Measurements from ENCODE around the gene LETM1.

Gene LETM1

GRCh38 chr4:1831331-1831730, 24.6 kb downstream of the LETM1 start:
- no peaks in the 10 kb centered on the region for H3K27me3 ChIP-seq (ENCODE audit: control insufficient read depth, insufficient read depth, low read length)
- H3K4me3 ChIP-seq (ENCODE audit: low read length): no peak overlapping the region
- H3K36me3 ChIP-seq (ENCODE audit: control insufficient read depth, insufficient read depth, low read length): peaks cover 13% of the 10 kb centered on the region
- H3K4me1 ChIP-seq (ENCODE audit: control insufficient read depth, insufficient read depth, low read length): no peaks in the 10 kb centered on the region
- H3K9ac ChIP-seq (ENCODE audit: low read length): no peak overlapping the region
- H3K9me3 ChIP-seq (ENCODE audit: control insufficient read depth, low read length): no peaks in the 10 kb centered on the region

- H3K36me3 ChIP-seq (ENCODE audit: control insufficient read depth, insufficient read depth, low read length): peaks cover 11% of the 10 kb centered on the region
- H3K4me1 ChIP-seq (ENCODE audit: control insufficient read depth, insufficient read depth, low read length): no peaks in the 10 kb centered on the region
- H3K27me3 ChIP-seq (ENCODE audit: control insufficient read depth, insufficient read depth, low read length): no peaks in the 10 kb centered on the region
- no peaks in the 10 kb centered on the region for H3K9me3 ChIP-seq (ENCODE audit: control insufficient read depth, low read length)
- H3K4me3 ChIP-seq (ENCODE audit: low read length): no peak overlapping the region
- no peak overlapping the region for H3K9ac ChIP-seq (ENCODE audit: low read length)
Observed at GRCh38 chr4:1830642-1831228, 25.2 kb downstream of the LETM1 start.

- Histone ChIP-seq H3K9ac (ENCODE audit: low read length) (no peak overlapping the region), H3K36me3 (ENCODE audit: control insufficient read depth, insufficient read depth, low read length) (peaks cover 11% of the 10 kb centered on the region), H3K9me3 (ENCODE audit: control insufficient read depth, low read length) (no peaks in the 10 kb centered on the region), H3K27me3 (ENCODE audit: control insufficient read depth, insufficient read depth, low read length) (no peaks in the 10 kb centered on the region), H3K4me3 (ENCODE audit: low read length) (no peak overlapping the region), H3K4me1 (ENCODE audit: control insufficient read depth, insufficient read depth, low read length) (no peaks in the 10 kb centered on the region)
Observed at GRCh38 chr4:1830234-1830633, 25.7 kb downstream of the LETM1 start.

GRCh38 chr4:1826531-1827350, 29.2 kb downstream of the LETM1 start:
- Histone ChIP-seq H3K9me3 (ENCODE audit: control insufficient read depth, low read length) (no peaks in the 10 kb centered on the region), H3K9ac (ENCODE audit: low read length) (no peak overlapping the region), H3K4me3 (ENCODE audit: low read length) (no peak overlapping the region), H3K27me3 (ENCODE audit: control insufficient read depth, insufficient read depth, low read length) (no peaks in the 10 kb centered on the region), H3K4me1 (ENCODE audit: control insufficient read depth, insufficient read depth, low read length) (no peaks in the 10 kb centered on the region), H3K36me3 (ENCODE audit: control insufficient read depth, insufficient read depth, low read length) (peaks cover 12% of the 10 kb centered on the region)

DNA sequence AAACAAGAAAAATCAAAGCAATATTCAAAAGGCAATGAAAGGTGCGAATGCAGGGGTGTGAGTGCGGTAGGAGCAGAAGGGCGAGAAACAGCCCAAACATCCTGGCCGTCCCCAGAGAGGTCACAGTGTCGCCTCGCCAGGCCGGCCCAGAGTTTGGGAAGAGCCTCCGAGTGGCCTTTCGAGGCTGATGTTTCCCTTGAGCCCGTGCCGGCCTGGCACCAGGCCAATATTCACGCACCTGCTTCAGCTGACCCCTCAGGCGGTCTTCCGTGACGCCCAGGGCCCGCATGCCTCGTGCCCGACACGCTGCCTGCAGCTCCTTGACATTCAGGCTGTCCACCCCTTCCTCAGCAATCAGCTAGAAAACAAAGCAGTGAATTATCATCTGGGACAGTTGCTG, 30.6 kb downstream of the LETM1 start:
- Histone ChIP-seq H3K9me3 (ENCODE audit: control insufficient read depth, low read length) (no peaks in the 10 kb centered on the region), H3K36me3 (ENCODE audit: control insufficient read depth, insufficient read depth, low read length) (peaks cover 15% of the 10 kb centered on the region), H3K9ac (ENCODE audit: low read length) (no peak overlapping the region), H3K4me3 (ENCODE audit: low read length) (no peak overlapping the region), H3K27me3 (ENCODE audit: control insufficient read depth, insufficient read depth, low read length) (no peaks in the 10 kb centered on the region), H3K4me1 (ENCODE audit: control insufficient read depth, insufficient read depth, low read length) (no peaks in the 10 kb centered on the region)

GRCh38 chr4:1824746-1825145, 31.2 kb downstream of the LETM1 start:
- H3K27me3 ChIP-seq (ENCODE audit: control insufficient read depth, insufficient read depth, low read length): no peaks in the 10 kb centered on the region
- no peak overlapping the region for H3K4me3 ChIP-seq (ENCODE audit: low read length)
- H3K9ac ChIP-seq (ENCODE audit: low read length): no peak overlapping the region
- H3K36me3 ChIP-seq (ENCODE audit: control insufficient read depth, insufficient read depth, low read length): peaks cover 15% of the 10 kb centered on the region
- H3K4me1 ChIP-seq (ENCODE audit: control insufficient read depth, insufficient read depth, low read length): no peaks in the 10 kb centered on the region
- no peaks in the 10 kb centered on the region for H3K9me3 ChIP-seq (ENCODE audit: control insufficient read depth, low read length)

DNA sequence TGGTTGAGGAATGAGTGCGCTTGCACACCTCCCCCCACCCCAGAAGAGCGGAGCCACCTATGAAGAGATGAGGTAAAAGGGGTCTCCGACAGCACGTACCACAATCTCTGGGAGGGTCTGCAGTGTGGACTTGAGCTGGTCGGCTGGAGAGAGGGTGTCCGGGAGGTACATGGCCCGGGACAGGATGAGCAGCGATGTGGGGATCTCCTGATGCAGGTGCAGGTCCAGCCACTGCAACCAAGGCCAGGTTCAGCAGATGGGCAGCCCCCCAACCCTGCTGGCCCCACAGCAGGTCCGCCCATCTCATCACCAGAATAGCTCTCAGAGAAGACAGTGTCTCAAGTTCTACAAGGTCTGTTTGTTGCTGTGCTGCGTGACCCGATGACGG, 32.4 kb downstream of the LETM1 start:
- Histone ChIP-seq H3K36me3 (ENCODE audit: control insufficient read depth, insufficient read depth, low read length) (peaks cover 15% of the 10 kb centered on the region), H3K9me3 (ENCODE audit: control insufficient read depth, low read length) (no peaks in the 10 kb centered on the region), H3K4me3 (ENCODE audit: low read length) (no peak overlapping the region), H3K4me1 (ENCODE audit: control insufficient read depth, insufficient read depth, low read length) (no peaks in the 10 kb centered on the region), H3K9ac (ENCODE audit: low read length) (no peak overlapping the region), H3K27me3 (ENCODE audit: control insufficient read depth, insufficient read depth, low read length) (no peaks in the 10 kb centered on the region)

GRCh38 chr4:1822568-1823544, 33.1 kb downstream of the LETM1 start:
- Histone ChIP-seq H3K4me1 (ENCODE audit: control insufficient read depth, insufficient read depth, low read length) (no peaks in the 10 kb centered on the region), H3K9ac (ENCODE audit: low read length) (no peak overlapping the region), H3K4me3 (ENCODE audit: low read length) (no peak overlapping the region), H3K36me3 (ENCODE audit: control insufficient read depth, insufficient read depth, low read length) (peaks cover 15% of the 10 kb centered on the region), H3K9me3 (ENCODE audit: control insufficient read depth, low read length) (no peaks in the 10 kb centered on the region), H3K27me3 (ENCODE audit: control insufficient read depth, insufficient read depth, low read length) (no peaks in the 10 kb centered on the region)

GRCh38 chr4:1821679-1822567, 34.0 kb downstream of the LETM1 start:
- no peaks in the 10 kb centered on the region for H3K27me3 ChIP-seq (ENCODE audit: control insufficient read depth, insufficient read depth, low read length)
- H3K36me3 ChIP-seq (ENCODE audit: control insufficient read depth, insufficient read depth, low read length): peaks cover 15% of the 10 kb centered on the region
- no peak overlapping the region for H3K4me3 ChIP-seq (ENCODE audit: low read length)
- no peak overlapping the region for H3K9ac ChIP-seq (ENCODE audit: low read length)
- H3K9me3 ChIP-seq (ENCODE audit: control insufficient read depth, low read length): no peaks in the 10 kb centered on the region
- no peaks in the 10 kb centered on the region for H3K4me1 ChIP-seq (ENCODE audit: control insufficient read depth, insufficient read depth, low read length)

DNA sequence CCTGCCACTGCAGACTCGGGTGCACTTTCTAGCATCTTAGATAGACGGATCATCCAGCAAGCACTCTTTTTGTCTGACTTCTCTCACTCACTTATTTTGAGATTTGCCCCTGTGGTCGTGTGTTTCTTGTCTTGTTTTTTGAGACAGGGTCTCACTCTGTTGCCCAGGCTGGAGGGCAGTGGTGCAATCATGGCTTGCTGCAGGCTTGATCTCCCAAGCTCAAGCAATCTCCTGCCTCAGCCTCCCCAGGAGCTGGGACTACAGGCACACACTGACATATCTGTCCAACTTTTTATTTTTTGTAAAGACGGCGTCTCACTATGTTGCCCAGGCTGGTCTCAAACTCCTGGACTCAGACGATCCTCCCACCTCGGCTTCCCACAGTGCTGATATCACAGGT, 36.1 kb downstream of the LETM1 start:
- Histone ChIP-seq H3K36me3 (ENCODE audit: control insufficient read depth, insufficient read depth, low read length) (peaks cover 30% of the 10 kb centered on the region), H3K9me3 (ENCODE audit: control insufficient read depth, low read length) (no peaks in the 10 kb centered on the region), H3K27me3 (ENCODE audit: control insufficient read depth, insufficient read depth, low read length) (no peaks in the 10 kb centered on the region), H3K4me1 (ENCODE audit: control insufficient read depth, insufficient read depth, low read length) (no peaks in the 10 kb centered on the region), H3K4me3 (ENCODE audit: low read length) (no peak overlapping the region), H3K9ac (ENCODE audit: low read length) (no peak overlapping the region)

GRCh38 chr4:1819284-1819683, 36.7 kb downstream of the LETM1 start:
- Histone ChIP-seq H3K4me3 (ENCODE audit: low read length) (no peak overlapping the region), H3K36me3 (ENCODE audit: control insufficient read depth, insufficient read depth, low read length) (peaks cover 35% of the 10 kb centered on the region), H3K27me3 (ENCODE audit: control insufficient read depth, insufficient read depth, low read length) (no peaks in the 10 kb centered on the region), H3K4me1 (ENCODE audit: control insufficient read depth, insufficient read depth, low read length) (no peaks in the 10 kb centered on the region), H3K9me3 (ENCODE audit: control insufficient read depth, low read length) (no peaks in the 10 kb centered on the region), H3K9ac (ENCODE audit: low read length) (no peak overlapping the region)
